Measurements from ENCODE around the gene RUSC1. TPM values are rescaled to one million over a fixed set of nuclear protein-coding genes. Genes with fewer than 3 reads are reported as not detected.

The RUSC1 gene
- total RNA-seq, 3 donors from 2014 or later, result 14.1 to 22.4 (median 14.4) TPM

DNA sequence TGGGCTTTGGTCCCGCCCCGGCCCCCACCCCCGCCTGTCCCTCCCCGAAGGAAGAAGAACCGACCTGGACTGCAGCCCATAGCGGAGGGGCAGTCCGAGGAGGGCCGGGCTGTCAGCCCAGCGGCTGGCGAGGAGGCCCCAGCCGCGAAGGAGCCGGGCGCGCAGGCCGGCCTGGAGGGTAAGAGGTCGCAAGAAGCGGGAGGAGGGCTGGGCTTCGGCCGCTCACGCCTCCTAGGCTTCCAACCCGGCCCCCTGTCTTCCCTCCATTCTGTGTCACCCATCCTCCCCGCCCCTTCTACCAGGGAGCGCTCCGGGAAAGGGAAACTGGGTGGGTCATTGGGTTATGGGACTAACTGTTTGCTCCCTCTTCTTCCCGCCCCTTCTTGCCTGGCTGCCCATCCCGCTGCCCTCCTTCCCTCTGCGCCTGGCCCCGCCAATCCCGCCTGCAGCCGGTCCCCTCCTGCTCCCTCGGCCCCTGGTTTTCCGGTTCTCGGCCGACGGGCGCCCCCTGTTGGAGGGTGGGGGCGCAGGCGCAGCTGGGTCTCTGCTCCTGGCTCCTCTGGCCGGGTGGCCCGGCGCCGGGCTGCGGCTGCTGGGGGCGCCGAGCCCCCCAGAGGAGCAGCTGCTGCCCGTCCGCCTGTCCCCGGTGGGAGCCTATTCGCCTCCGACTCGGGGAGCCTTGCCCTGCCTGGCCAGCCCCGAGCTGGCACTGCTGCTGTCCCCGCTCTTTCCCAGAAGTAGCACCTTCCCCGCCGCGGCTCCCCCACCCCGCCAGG lies 2.4 kb downstream of the RUSC1 start:
- Histone ChIP-seq H3K9me3 (no peaks in the 10 kb centered on the region), H3K27ac (peak overlapping the region; percentile 90 to 97), H3K36me3 (no peaks in the 10 kb centered on the region), H3K4me1 (peaks cover 5 to 9% of the 10 kb centered on the region in 2 donors), H3K27me3 (no peaks in the 10 kb centered on the region), H3K4me3 (peak overlapping the region; percentile 73 to 82 (median 79))
- peak; percentile 83 to 89 for DNase-seq (ENCODE audit: low spot score in 2 of 2)
- TF ChIP-seq POLR2AphosphoS5 (IDR thresholded peaks at IDR 0.05), result peak in 1 of 3 donors; percentile 34
- TF ChIP-seq, protein P1, sequence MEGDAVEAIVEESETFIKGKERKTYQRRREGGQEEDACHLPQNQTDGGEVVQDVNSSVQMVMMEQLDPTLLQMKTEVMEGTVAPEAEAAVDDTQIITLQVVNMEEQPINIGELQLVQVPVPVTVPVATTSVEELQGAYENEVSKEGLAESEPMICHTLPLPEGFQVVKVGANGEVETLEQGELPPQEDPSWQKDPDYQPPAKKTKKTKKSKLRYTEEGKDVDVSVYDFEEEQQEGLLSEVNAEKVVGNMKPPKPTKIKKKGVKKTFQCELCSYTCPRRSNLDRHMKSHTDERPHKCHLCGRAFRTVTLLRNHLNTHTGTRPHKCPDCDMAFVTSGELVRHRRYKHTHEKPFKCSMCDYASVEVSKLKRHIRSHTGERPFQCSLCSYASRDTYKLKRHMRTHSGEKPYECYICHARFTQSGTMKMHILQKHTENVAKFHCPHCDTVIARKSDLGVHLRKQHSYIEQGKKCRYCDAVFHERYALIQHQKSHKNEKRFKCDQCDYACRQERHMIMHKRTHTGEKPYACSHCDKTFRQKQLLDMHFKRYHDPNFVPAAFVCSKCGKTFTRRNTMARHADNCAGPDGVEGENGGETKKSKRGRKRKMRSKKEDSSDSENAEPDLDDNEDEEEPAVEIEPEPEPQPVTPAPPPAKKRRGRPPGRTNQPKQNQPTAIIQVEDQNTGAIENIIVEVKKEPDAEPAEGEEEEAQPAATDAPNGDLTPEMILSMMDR (IDR thresholded peaks at IDR 0.05), result peak; percentile 91 to 97 (median 96)
- no peak for TF ChIP-seq POLR2A (IDR thresholded peaks at IDR 0.05)
- intact Hi-C loops (cut with DNase I; ENCODE audit: low total_unique reads), result loop anchor here (5.0 kb wide), 1 partner anchor 71 kb away; no protein-coding TSS in a partner anchor

DNA sequence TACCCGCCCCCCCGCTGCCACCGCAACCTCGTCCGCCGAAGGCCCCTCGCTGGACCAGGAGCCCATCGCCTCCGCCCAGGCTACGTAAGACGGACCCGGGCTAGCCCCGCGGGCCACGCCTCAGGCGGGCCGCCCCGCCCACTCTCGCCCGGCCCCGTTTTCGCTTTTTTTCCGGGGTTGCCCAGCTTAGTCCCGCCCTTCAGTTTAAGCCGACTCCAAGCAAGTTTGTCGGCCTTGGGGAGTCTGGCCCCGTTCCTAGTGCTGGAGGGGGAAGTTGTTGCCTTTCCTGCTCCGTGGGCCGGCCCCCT lies 3.0 kb downstream of the RUSC1 start:
- peak overlapping the region; percentile 73 to 82 (median 79) for H3K4me3 ChIP-seq
- no peaks in the 10 kb centered on the region for H3K27me3 ChIP-seq
- peaks cover 5 to 9% of the 10 kb centered on the region in 2 donors for H3K4me1 ChIP-seq
- DNase-seq (ENCODE audit: low spot score in 2 of 2), result peak; percentile 79 to 80
- intact Hi-C loops (cut with DNase I; ENCODE audit: low total_unique reads), result loop anchor here (5.0 kb wide), 1 partner anchor 71 kb away; no protein-coding TSS in a partner anchor
- H3K36me3 ChIP-seq, result no peaks in the 10 kb centered on the region
- no peaks in the 10 kb centered on the region for H3K9me3 ChIP-seq
- TF ChIP-seq, protein P1 (IDR thresholded peaks at IDR 0.05), result no peak
- H3K27ac ChIP-seq, result peak overlapping the region; percentile 90 to 97

DNA sequence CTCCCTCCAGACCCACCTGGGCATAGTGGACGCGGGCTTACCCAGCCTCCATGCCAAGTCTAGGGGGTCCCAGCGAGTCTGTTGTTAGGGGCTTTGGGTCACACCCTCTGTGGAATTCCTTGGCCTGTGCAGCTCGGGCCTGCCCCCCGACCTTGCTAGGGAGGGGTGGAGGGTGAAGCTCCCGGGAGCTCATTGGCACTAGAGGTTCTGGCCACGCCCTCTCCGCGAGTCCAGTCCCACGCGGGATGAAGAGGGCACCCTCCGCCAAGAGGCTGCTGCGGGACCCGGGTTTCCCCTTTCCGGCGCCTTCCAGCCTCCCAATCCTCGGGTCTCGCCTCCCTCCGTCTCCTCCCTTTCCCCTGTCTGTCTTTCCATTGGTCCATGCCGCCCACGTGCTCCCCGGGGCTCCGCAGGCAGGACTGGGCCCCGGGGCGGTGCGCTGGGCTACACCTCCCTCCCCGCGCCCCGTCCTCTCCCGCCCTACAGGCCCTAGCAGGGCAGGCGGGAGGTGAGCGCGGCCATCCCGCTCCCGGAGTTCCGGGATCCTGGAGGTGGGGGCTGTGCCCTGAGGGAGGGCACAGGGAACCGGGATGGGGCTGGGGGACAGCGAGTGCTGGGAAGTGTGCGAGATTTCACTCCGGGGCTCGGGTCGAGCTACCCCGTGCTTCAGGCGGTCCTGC lies 3.5 kb downstream of the RUSC1 start:
- no peaks in the 10 kb centered on the region for H3K27me3 ChIP-seq
- H3K4me3 ChIP-seq, result peak overlapping the region; percentile 73 to 82 (median 79)
- TF ChIP-seq POLR2AphosphoS5 (IDR thresholded peaks at IDR 0.05), result peak; percentile 30 to 41 (median 33)
- TF ChIP-seq, protein P1 (IDR thresholded peaks at IDR 0.05), result peak in 1 of 3 donors; percentile 11
- TF ChIP-seq POLR2A (IDR thresholded peaks at IDR 0.05), result peak; percentile 58
- peak overlapping the region; percentile 90 to 97 for H3K27ac ChIP-seq
- intact Hi-C loops (cut with DNase I; ENCODE audit: low total_unique reads), result loop anchor here (5.0 kb wide), 1 partner anchor 72 kb away; no protein-coding TSS in a partner anchor
- no peaks in the 10 kb centered on the region for H3K36me3 ChIP-seq
- DNase-seq (ENCODE audit: low spot score in 2 of 2), result peak; percentile 93 to 94
- peaks cover 5 to 9% of the 10 kb centered on the region in 2 donors for H3K4me1 ChIP-seq
- no peaks in the 10 kb centered on the region for H3K9me3 ChIP-seq

DNA sequence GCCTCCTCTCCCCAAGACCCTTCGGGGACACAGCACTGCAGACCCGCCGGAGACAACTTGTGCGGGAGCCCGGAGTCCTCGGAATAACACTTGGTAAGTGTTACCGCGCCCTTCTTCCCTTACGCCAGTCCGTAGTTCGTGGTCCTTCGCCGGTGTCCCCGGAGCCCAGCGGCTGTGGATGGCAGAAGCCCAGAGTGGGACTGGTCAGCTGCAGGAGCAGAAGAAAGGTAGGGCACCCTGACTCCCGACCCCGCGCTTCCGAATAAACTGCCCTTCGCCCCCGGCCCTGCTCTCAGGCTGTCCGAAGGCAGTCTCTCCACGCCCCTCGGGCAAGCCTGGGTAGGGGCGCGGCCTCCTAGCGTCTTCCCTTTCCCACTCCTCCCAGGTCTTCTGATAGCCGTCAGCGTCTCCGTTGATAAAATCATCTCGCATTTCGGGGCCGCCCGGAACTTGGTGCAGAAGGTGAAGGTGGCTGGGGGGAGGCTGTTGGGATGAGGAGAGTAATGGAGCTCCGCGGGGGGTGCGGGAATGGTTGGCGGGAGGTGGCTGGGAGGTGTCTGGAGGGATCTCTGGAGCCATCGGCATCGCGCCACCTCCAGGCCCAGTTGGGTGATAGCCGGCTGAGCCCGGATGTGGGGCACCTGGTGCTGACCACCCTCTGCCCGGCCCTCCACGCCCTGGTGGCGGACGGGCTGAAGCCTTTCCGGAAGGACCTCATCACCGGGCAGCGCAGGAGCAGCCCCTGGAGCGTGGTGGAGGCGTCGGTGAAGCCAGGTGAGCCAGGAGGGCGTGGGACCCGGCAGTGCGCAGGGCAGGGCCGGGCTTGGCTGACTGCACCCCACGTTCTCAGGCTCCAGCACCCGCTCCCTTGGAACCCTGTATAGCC lies 4.3 kb downstream of the RUSC1 start:
- intact Hi-C loops (cut with DNase I; ENCODE audit: low total_unique reads), result loop anchor here (5.0 kb wide), 1 partner anchor 73 kb away; no protein-coding TSS in a partner anchor
- TF ChIP-seq POLR2A (IDR thresholded peaks at IDR 0.05), result no peak
- TF ChIP-seq POLR2AphosphoS5 (IDR thresholded peaks at IDR 0.05), result no peak
- TF ChIP-seq, protein P1 (IDR thresholded peaks at IDR 0.05), result peak in 2 of 3 donors; percentile 39 to 43
- H3K27ac ChIP-seq, result peak overlapping the region; percentile 90 to 97
- peak overlapping the region; percentile 73 to 82 (median 79) for H3K4me3 ChIP-seq
- H3K36me3 ChIP-seq, result no peaks in the 10 kb centered on the region
- H3K9me3 ChIP-seq, result no peaks in the 10 kb centered on the region
- peak; percentile 47 to 69 for DNase-seq (ENCODE audit: low spot score in 2 of 2)
- peaks cover 5 to 9% of the 10 kb centered on the region in 2 donors for H3K4me1 ChIP-seq
- H3K27me3 ChIP-seq, result no peaks in the 10 kb centered on the region

Data from breast epithelium (tissue), 4 donors.